SK-N-SH treated with all-trans-retinoic acid at 6 μM for 48 hours (cell line): Measurements from ENCODE around the gene NAA30.

Experiments used
- CSDC2 ChIP-seq: fragments of 250-450 bp; sonication (Bioruptor Pico); IDR thresholded peaks from 2 replicates; pipeline ENCODE4 v1.5.0; 2020; ENCODE audit warnings: mild to moderate bottlenecking, moderate library complexity
- TF ChIP-seq, protein P1 (sequence below): fragments of 250-450 bp; sonication (Bioruptor Pico); IDR thresholded peaks from 2 replicates; pipeline ENCODE4 v1.8.0; 2020; ENCODE audit warnings: mild to moderate bottlenecking, moderate library complexity, borderline replicate concordance

DNA sequence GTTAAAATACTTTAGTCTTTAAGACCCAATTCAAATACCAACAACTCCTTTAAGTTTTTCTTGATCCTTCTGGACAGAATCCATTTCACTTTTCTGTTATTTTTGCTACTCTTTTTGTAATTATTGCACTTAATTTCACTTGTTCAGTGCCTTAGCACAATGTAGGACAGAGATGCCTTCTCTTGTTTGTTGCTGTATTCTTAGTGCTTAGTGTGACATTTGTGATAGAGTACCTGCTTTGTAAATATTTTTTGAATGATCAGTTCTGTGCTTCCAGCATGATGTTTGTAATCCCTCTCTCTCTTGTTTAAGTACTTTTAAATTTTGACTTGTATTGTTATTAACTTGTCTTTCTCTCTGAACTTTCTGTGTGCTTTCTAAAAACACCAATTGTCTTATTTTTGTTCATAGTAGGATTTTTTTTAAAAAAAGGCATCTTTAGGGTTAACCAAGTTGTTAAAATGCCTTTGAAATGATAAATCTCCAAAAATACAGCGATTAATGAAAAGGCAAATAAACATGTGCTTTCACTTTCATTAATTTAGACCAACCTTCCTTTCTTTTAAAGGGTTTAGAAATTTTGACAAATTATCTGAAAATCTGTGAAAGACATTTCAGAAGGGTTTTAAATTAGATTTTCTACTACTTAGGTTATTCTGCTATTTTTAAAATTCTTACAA lies 11.9 kb downstream of the NAA30 start:
- TF ChIP-seq, protein P1, sequence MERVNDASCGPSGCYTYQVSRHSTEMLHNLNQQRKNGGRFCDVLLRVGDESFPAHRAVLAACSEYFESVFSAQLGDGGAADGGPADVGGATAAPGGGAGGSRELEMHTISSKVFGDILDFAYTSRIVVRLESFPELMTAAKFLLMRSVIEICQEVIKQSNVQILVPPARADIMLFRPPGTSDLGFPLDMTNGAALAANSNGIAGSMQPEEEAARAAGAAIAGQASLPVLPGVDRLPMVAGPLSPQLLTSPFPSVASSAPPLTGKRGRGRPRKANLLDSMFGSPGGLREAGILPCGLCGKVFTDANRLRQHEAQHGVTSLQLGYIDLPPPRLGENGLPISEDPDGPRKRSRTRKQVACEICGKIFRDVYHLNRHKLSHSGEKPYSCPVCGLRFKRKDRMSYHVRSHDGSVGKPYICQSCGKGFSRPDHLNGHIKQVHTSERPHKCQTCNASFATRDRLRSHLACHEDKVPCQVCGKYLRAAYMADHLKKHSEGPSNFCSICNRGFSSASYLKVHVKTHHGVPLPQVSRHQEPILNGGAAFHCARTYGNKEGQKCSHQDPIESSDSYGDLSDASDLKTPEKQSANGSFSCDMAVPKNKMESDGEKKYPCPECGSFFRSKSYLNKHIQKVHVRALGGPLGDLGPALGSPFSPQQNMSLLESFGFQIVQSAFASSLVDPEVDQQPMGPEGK (CRISPR knock-in tag), result no peak
- TF ChIP-seq CSDC2, result no peak
